GM18861 (cell line): ENCODE results near the gene KAT6B.
A peak's percentile ranks its signal among the peaks of the same experiment; 100 is the strongest.
"Not testable (repeated sequence)": the region's sequence is repeated elsewhere in the genome, so short reads cannot be mapped to it uniquely, and the experiment has no call there.

Source experiments
- ATAC-seq: cut with Tn5 transposase; IDR thresholded peaks from one replicate; pipeline ENCODE4 v1.9.1; 2021; ENCODE audit not compliant: unreplicated experiment

KAT6B gene

GRCh38 chr10:74826142-74827044 is at the start of gene KAT6B:
KAT6B (plus strand) TSS chr10:74826600; CDS start chr10:74842858, 16,258 bp downstream.
- ATAC-seq = peak; percentile 87

- ATAC-seq = no peak
Measured at GRCh38 chr10:74778436-74779094, 47.8 kb upstream of the KAT6B start.

- not testable (repeated sequence) for ATAC-seq
Measured at GRCh38 chr10:74781870-74782269, 44.5 kb upstream of the KAT6B start.

GRCh38 chr10:74784462-74784861 is 41.9 kb upstream of the KAT6B start:
- no peak for ATAC-seq

GRCh38 chr10:74786126-74786525 is 40.3 kb upstream of the KAT6B start:
- ATAC-seq = no peak

GRCh38 chr10:74787457-74787856 is 38.9 kb upstream of the KAT6B start:
- ATAC-seq = no peak

- not testable (repeated sequence) for ATAC-seq
Measured at GRCh38 chr10:74791979-74792378, 34.4 kb upstream of the KAT6B start.

- no peak for ATAC-seq
Measured at GRCh38 chr10:74792726-74793125, 33.7 kb upstream of the KAT6B start.

GRCh38 chr10:74793240-74793639 is 33.2 kb upstream of the KAT6B start:
- ATAC-seq = not testable (repeated sequence)

GRCh38 chr10:74794531-74794930 is 31.9 kb upstream of the KAT6B start:
- no peak for ATAC-seq

GRCh38 chr10:74797550-74797949 is 28.9 kb upstream of the KAT6B start:
- ATAC-seq = no peak

- ATAC-seq = no peak
Measured at GRCh38 chr10:74799721-74800221, 26.6 kb upstream of the KAT6B start.

- ATAC-seq = no peak
Measured at GRCh38 chr10:74801447-74801846, 25.0 kb upstream of the KAT6B start.

GRCh38 chr10:74808501-74808900 is 17.9 kb upstream of the KAT6B start:
- no peak for ATAC-seq

- no peak for ATAC-seq
Measured at GRCh38 chr10:74810087-74810486, 16.3 kb upstream of the KAT6B start.

GRCh38 chr10:74813381-74814259 is 12.8 kb upstream of the KAT6B start:
- ATAC-seq = no peak

- ATAC-seq = no peak
Measured at GRCh38 chr10:74814797-74815196, 11.6 kb upstream of the KAT6B start.

- ATAC-seq = no peak
Measured at GRCh38 chr10:74816824-74817498, 9.4 kb upstream of the KAT6B start.

GRCh38 chr10:74821501-74821900 is 4.9 kb upstream of the KAT6B start:
- no peak for ATAC-seq

GRCh38 chr10:74822101-74822500 is 4.3 kb upstream of the KAT6B start:
- no peak for ATAC-seq
